ENCODE data around the gene PHKB.

DNA sequence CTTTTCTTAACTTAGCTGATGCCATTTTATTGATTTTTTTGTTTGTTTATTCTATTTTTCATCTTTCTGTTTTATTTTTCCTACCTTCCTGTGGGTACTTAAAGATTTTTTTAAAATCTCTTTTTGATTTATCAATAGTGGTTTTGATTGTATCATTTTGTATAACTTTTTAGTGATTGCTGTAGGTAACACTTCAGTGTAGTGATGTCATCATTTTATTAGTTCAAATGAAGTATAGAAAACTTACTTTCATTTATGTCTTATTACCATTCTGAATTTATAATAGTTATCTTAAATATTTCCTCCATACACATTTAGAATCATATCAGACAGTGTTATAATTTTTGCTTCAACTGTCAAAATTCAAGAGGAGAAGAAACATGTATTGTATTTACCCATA lies 115.9 kb downstream of the PHKB start:
- no peak for TF ChIP-seq RAD21 (IDR thresholded peaks at IDR 0.05; ENCODE audit: low read depth)
- TF ChIP-seq EP300 (IDR thresholded peaks at IDR 0.05; ENCODE audit: borderline replicate concordance), result no peak
- TF ChIP-seq, protein P1, sequence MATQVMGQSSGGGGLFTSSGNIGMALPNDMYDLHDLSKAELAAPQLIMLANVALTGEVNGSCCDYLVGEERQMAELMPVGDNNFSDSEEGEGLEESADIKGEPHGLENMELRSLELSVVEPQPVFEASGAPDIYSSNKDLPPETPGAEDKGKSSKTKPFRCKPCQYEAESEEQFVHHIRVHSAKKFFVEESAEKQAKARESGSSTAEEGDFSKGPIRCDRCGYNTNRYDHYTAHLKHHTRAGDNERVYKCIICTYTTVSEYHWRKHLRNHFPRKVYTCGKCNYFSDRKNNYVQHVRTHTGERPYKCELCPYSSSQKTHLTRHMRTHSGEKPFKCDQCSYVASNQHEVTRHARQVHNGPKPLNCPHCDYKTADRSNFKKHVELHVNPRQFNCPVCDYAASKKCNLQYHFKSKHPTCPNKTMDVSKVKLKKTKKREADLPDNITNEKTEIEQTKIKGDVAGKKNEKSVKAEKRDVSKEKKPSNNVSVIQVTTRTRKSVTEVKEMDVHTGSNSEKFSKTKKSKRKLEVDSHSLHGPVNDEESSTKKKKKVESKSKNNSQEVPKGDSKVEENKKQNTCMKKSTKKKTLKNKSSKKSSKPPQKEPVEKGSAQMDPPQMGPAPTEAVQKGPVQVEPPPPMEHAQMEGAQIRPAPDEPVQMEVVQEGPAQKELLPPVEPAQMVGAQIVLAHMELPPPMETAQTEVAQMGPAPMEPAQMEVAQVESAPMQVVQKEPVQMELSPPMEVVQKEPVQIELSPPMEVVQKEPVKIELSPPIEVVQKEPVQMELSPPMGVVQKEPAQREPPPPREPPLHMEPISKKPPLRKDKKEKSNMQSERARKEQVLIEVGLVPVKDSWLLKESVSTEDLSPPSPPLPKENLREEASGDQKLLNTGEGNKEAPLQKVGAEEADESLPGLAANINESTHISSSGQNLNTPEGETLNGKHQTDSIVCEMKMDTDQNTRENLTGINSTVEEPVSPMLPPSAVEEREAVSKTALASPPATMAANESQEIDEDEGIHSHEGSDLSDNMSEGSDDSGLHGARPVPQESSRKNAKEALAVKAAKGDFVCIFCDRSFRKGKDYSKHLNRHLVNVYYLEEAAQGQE (IDR thresholded peaks at IDR 0.05; ENCODE audit: low read depth), result no peak
- no peak for TF ChIP-seq FOXM1 (IDR thresholded peaks at IDR 0.05; ENCODE audit: borderline replicate concordance, low read depth)
- TF ChIP-seq MAX (IDR thresholded peaks at IDR 0.05), result no peak
- no peak for TF ChIP-seq TAF1 (IDR thresholded peaks at IDR 0.05; ENCODE audit: low read depth)
- TF ChIP-seq NFIC (IDR thresholded peaks at IDR 0.05), result no peak
- TF ChIP-seq TCF12 (IDR thresholded peaks at IDR 0.05; ENCODE audit: low read depth), result no peak
- TF ChIP-seq CREB1 (IDR thresholded peaks at IDR 0.05; ENCODE audit: low read depth), result no peak
- TF ChIP-seq EGR1 (IDR thresholded peaks at IDR 0.05), result no peak
